HCT116 (cell line): ENCODE data around the gene CIITA. TPM values are rescaled to one million over a fixed set of nuclear protein-coding genes. Genes with fewer than 3 reads are reported as not detected.

Experiments used
- ATAC-seq: fragments of 200-7000 bp; cut with Tn5 transposase; 2 replicates; pipeline ENCODE4 v1.9.1; 2020; ENCODE audit warnings: mild to moderate bottlenecking, moderate library complexity
- BruUV-seq: library from RNA; stranded (reverse); fragments of 400-500 nt; replicated peaks from 2 replicates; lab custom pipeline; 2021; lab: Mats Ljungman, UMichigan
- CTCF ChIA-PET: fragments of 300-600 bp; sonication (Branson Sonifier 250); formaldehyde crosslinking; loops from one replicate; lab custom pipeline; 2021; ENCODE audit warnings: antibody characterized with exemption; lab: Charles Lee
- POLR2A ChIA-PET: fragments of 300-600, 350-600 bp; sonication (Branson Sonifier 250); formaldehyde crosslinking; loops from one replicate; lab custom pipeline; 2021; ENCODE audit warnings: antibody characterized with exemption; lab: Charles Lee
- RAD21 ChIA-PET, 2 experiments: fragments of 300-600 bp; sonication (Branson Sonifier 250); formaldehyde crosslinking; loops; one replicate each; lab custom pipeline; 2023; ENCODE audit warnings: low total read pairs in 2 of 2; ENCODE audit not compliant: uncharacterized antibody in 2 of 2, unreplicated experiment in 2 of 2, low non-redundant PET in 1 of 2; lab: Charles Lee
- DNase-seq: peaks from one replicate; pipeline ENCODE4 v3.0.0-alpha.2; 2010; ENCODE audit warnings: low read depth, low spot score
- H2AFZ ChIP-seq: fragments of 200-600 bp; shearing (Covaris generic), sonication (generic); 2 replicates; pipeline ENCODE4 v1.6.1; 2017; ENCODE audit warnings: low read depth, mixed run types, mixed read lengths, antibody characterized with exemption, low read length; ENCODE audit not compliant: poor library complexity, severe bottlenecking
- H3K27ac ChIP-seq: 2 replicates; pipeline ENCODE4 v1.5.1; 2012; ENCODE audit warnings: low read depth, low read length
- H3K27me3 ChIP-seq: fragments of 200-600 bp; sonication (generic); 2 replicates; pipeline ENCODE4 v1.6.1; 2016; ENCODE audit warnings: mixed run types, low read length, mixed read lengths; ENCODE audit not compliant: insufficient read depth
- H3K36me3 ChIP-seq, 2 experiments: fragments of 200-500 bp in 1 of 2; fragments of 200-600 bp in 1 of 2; sonication (Bioruptor generic) in 1 of 2; sonication (generic) in 1 of 2; 2 replicates each; pipeline versions ENCODE4 v1.5.1 to v1.6.1; 2014 to 2016; ENCODE audit warnings: low read length in 2 of 2, inconsistent platforms in 1 of 2, mixed read lengths in 1 of 2, mixed run types in 1 of 2; ENCODE audit not compliant: insufficient read depth in 2 of 2, control insufficient read depth in 1 of 2
- H3K4me1 ChIP-seq, 2 experiments: fragments of 200-600 bp in 1 of 2; sonication (generic) in 1 of 2; 2 replicates each; pipeline versions ENCODE4 v1.5.1 to v1.6.1; 2012 to 2017; ENCODE audit warnings: low read length in 2 of 2, inconsistent platforms in 1 of 2, mild to moderate bottlenecking in 1 of 2, mixed read lengths in 1 of 2, mixed run types in 1 of 2, moderate library complexity in 1 of 2; ENCODE audit not compliant: insufficient read depth in 2 of 2, control insufficient read depth in 1 of 2
- H3K4me2 ChIP-seq: fragments of 200-600 bp; sonication (generic); 2 replicates; pipeline ENCODE4 v1.6.1; 2017; ENCODE audit warnings: mixed run types, low read length, mixed read lengths
- H3K4me3 ChIP-seq, 2 experiments: fragments of 200-600 bp in 1 of 2; sonication (generic) in 1 of 2; replicated peaks in 1 of 2; 2 replicates each; pipeline ENCODE4 v1.5.1; 2011 to 2016; ENCODE audit warnings: low read length in 2 of 2, control low read depth in 1 of 2, low read depth in 1 of 2, mild to moderate bottlenecking in 1 of 2, mixed read lengths in 1 of 2, mixed run types in 1 of 2
- H3K79me2 ChIP-seq: fragments of 200-600 bp; sonication (generic); 2 replicates; pipeline ENCODE4 v1.6.1; 2017; ENCODE audit warnings: mild to moderate bottlenecking, mixed run types, low read length, moderate library complexity, mixed read lengths; ENCODE audit not compliant: insufficient read depth
- H3K9ac ChIP-seq: fragments of 200-600 bp; sonication (generic); 2 replicates; pipeline ENCODE4 v1.6.1; 2016; ENCODE audit warnings: low read length, mixed read lengths
- H3K9me2 ChIP-seq: fragments of 200-600 bp; sonication (generic), shearing (Covaris generic); 2 replicates; pipeline ENCODE4 v1.6.1; 2017; ENCODE audit warnings: mixed run types, mild to moderate bottlenecking, moderate library complexity; ENCODE audit not compliant: insufficient read depth
- H3K9me3 ChIP-seq, 2 experiments: fragments of 200-500 bp in 1 of 2; fragments of 200-600 bp in 1 of 2; sonication (Bioruptor generic) in 1 of 2; sonication (generic) in 1 of 2; 2 replicates each; pipeline ENCODE4 v1.6.1; 2014 to 2017; ENCODE audit warnings: low read length in 2 of 2, mixed read lengths in 2 of 2, inconsistent platforms in 1 of 2, low read depth in 1 of 2, mild to moderate bottlenecking in 1 of 2, mixed run types in 1 of 2, moderate library complexity in 1 of 2; ENCODE audit not compliant: control insufficient read depth in 1 of 2, insufficient read depth in 1 of 2
- H4K20me1 ChIP-seq: fragments of 200-600 bp; sonication (generic), shearing (Covaris generic); 2 replicates; pipeline ENCODE4 v1.6.1; 2017; ENCODE audit warnings: mixed run types, mild to moderate bottlenecking, moderate library complexity; ENCODE audit not compliant: insufficient read depth
- CBX3 ChIP-seq: IDR thresholded peaks from 2 replicates; pipeline ENCODE4 v1.6.1; 2012; ENCODE audit warnings: low read depth
- CEBPB ChIP-seq: IDR thresholded peaks from 2 replicates; pipeline ENCODE4 v1.6.1; 2012; ENCODE audit warnings: low read depth
- ELF1 ChIP-seq: IDR thresholded peaks from 2 replicates; pipeline ENCODE4 v1.6.1; 2012; ENCODE audit warnings: low read depth, borderline replicate concordance
- EZH2phosphoT487 ChIP-seq: fragments of 200-600 bp; IDR thresholded peaks from 2 replicates; pipeline ENCODE4 v1.6.1; 2018; ENCODE audit warnings: antibody characterized with exemption, borderline replicate concordance
- JUND ChIP-seq: IDR thresholded peaks from 2 replicates; pipeline ENCODE4 v1.6.1; 2012
- POLR2AphosphoS5 ChIP-seq: IDR thresholded peaks from 2 replicates; pipeline ENCODE4 v1.6.1; 2011; ENCODE audit warnings: mild to moderate bottlenecking, low read depth, low read length, moderate library complexity
- RAD21 ChIP-seq: IDR thresholded peaks from 2 replicates; pipeline ENCODE4 v1.6.1; 2012; ENCODE audit warnings: low read depth, mild to moderate bottlenecking
- SIN3A ChIP-seq: IDR thresholded peaks from 2 replicates; pipeline ENCODE4 v1.6.1; 2012; ENCODE audit warnings: low read depth
- SP1 ChIP-seq: IDR thresholded peaks from 2 replicates; pipeline ENCODE4 v1.6.1; 2012; ENCODE audit warnings: low read depth
- ZFX ChIP-seq: fragments of 450-650 bp; IDR thresholded peaks from 2 replicates; pipeline ENCODE4 v1.6.1; 2017
- intact Hi-C: fragments of 100-400 bp; cut with micrococcal nuclease; formaldehyde crosslinking; loops from 2 replicates; pipeline ENCODE4 v1.10.0; 2022
- total RNA-seq: library from RNA; stranded (reverse); gene quantifications from one replicate; pipeline ENCODE4 v1.2.1, GENCODE V29; 2021; ENCODE audit not compliant: unreplicated experiment
- TF ChIP-seq, protein P1 (sequence below), 3 experiments: fragments of 200-600 bp in 1 of 3; sonication (generic) in 1 of 3; IDR thresholded peaks in 2 of 3; conservative IDR thresholded peaks in 1 of 3; 2 replicates each; pipeline ENCODE4 v1.5.1; 2012 to 2017; ENCODE audit warnings: low read depth in 2 of 3, low read length in 2 of 3, antibody characterized with exemption in 1 of 3, borderline replicate concordance in 1 of 3, control low read depth in 1 of 3, mild to moderate bottlenecking in 1 of 3, mixed read lengths in 1 of 3, mixed run types in 1 of 3, moderate library complexity in 1 of 3; ENCODE audit not compliant: insufficient read depth in 1 of 3

The CIITA gene
- total RNA-seq, 1 experiment from 2014 or later, result 0.25 TPM

- no TSS peak for BruUV-seq
- ChIA-PET RAD21 (no interaction called here), POLR2A (no interaction called here), CTCF (interaction anchor here (1.2 kb wide), 1 partner anchor 294 kb away, joined by 3 read pairs; the partner anchor contains the start of gene SOCS1)
- Histone ChIP-seq H4K20me1 (no peaks in the 10 kb centered on the region), H3K9me2 (no peaks in the 10 kb centered on the region), H3K79me2 (peaks cover 2% of the 10 kb centered on the region; the same call in 1 of the 2 replicates), H3K9ac (no peak overlapping the region), H3K27ac (no peak overlapping the region), H3K4me3 (no peak overlapping the region), H3K36me3 (peaks cover 0 to 2% of the 10 kb centered on the region in 2 experiments; a peak in 2 of 4 replicates), H3K27me3 (no peaks in the 10 kb centered on the region), H3K9me3 (no peaks in the 10 kb centered on the region), H2AFZ (no peak overlapping the region), H3K4me1 (peaks cover 8 to 13% of the 10 kb centered on the region in 2 experiments; a peak in 3 of 4 replicates), H3K4me2 (no peak overlapping the region)
- intact Hi-C loops, result loop anchor here (5.0 to 10.0 kb wide), 3 partner anchors 411 to 754 kb away; a partner anchor contains a TSS
- TF ChIP-seq EZH2phosphoT487 (no peak), POLR2AphosphoS5 (no peak), ELF1 (no peak), CBX3 (no peak), SP1 (no peak), SIN3A (no peak), ZFX (no peak), JUND (no peak), CEBPB (no peak)
- no peak for DNase-seq
- no peak for ATAC-seq
These were observed 84.2 kb downstream of the CIITA start for GRCh38 chr16:10961231-10961630.

DNA sequence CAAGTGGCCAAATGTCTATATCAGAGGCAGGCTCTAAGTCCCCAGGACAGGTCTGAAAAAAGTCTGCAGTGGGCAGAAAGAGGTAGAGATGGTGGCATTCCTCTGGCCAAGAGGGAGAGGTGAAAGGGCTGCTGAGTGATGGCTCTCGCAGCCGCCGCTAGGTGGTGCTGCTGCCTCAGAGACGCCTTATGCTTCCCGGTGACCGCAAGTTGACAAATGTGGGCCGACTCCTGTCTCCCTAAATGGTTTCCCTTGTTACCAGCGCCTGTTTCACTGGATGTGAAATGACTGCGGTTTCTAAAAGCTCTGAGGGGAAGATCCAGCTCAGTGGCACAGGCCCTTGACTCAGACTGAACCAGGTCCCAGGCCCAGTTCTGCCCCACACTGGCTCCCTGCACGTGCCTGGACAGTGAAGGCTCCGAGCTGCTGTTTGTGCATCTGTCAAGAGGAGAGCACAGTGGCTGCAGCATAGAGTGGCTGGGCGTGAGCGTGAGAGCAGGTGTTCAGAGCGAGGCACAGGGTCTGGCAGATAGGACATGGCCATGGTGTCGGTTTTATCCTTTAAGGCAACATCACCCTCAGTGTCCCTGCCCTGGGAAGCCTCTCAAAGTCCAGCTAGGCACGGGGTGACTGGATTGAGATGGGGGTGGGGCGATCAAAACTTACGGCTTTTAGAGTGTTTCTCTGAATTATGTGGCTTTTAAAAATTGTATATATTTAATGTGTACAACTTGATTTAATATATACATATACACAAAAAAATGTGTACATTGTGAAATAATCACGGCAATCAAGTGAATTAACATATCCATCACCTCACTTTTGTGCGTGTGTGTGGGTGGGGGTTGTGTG is 87.3 kb downstream of the CIITA start:
- no peak overlapping the region for H2AFZ ChIP-seq
- H3K9ac ChIP-seq, result no peak overlapping the region
- 0 out of 2 replicates have a peak overlapping the region, but pooled peaks have one; percentile 20 for H3K4me2 ChIP-seq
- TF ChIP-seq, protein P1, sequence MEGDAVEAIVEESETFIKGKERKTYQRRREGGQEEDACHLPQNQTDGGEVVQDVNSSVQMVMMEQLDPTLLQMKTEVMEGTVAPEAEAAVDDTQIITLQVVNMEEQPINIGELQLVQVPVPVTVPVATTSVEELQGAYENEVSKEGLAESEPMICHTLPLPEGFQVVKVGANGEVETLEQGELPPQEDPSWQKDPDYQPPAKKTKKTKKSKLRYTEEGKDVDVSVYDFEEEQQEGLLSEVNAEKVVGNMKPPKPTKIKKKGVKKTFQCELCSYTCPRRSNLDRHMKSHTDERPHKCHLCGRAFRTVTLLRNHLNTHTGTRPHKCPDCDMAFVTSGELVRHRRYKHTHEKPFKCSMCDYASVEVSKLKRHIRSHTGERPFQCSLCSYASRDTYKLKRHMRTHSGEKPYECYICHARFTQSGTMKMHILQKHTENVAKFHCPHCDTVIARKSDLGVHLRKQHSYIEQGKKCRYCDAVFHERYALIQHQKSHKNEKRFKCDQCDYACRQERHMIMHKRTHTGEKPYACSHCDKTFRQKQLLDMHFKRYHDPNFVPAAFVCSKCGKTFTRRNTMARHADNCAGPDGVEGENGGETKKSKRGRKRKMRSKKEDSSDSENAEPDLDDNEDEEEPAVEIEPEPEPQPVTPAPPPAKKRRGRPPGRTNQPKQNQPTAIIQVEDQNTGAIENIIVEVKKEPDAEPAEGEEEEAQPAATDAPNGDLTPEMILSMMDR (IDR thresholded peaks at IDR 0.05 in 2 of 3, conservative IDR thresholded peaks at IDR 0.05 in 1 of 3; ENCODE audit: borderline replicate concordance in 1 of 3, insufficient read depth in 1 of 3, low read depth in 2 of 3, low read length in 2 of 3), result peak; percentile 76 to 96 (median 96)
- TF ChIP-seq RAD21 (peak; percentile 92), SIN3A (no peak), ELF1 (no peak)
- H3K27me3 ChIP-seq, result no peaks in the 10 kb centered on the region
- peaks cover 0 to 3% of the 10 kb centered on the region in 2 experiments; a peak in 1 of 4 replicates for H3K4me1 ChIP-seq
- ChIA-PET POLR2A (interaction anchor here (2.9 kb wide), 1 partner anchor 292 kb away, joined by 11 read pairs; the partner anchor contains the start of gene SOCS1), RAD21 (interaction anchor here (0.5 to 1.0 kb wide), 3 partner anchors 41 to 292 kb away, joined by 3 to 5 read pairs (median 3); partner anchors contain the start of gene SOCS1 (in 2 of the 2)), CTCF (interaction anchor here (0.6 to 4.0 kb wide), 6 partner anchors 131 to 753 kb away, joined by 3 to 32 read pairs (median 4); partner anchors contain the start of gene SOCS1)
- DNase-seq, result peak; percentile 32
- no TSS peak for BruUV-seq
- H3K4me3 ChIP-seq, result no peak overlapping the region
- H3K27ac ChIP-seq, result no peak overlapping the region
- peak; percentile 96 for ATAC-seq
- H4K20me1 ChIP-seq, result no peaks in the 10 kb centered on the region
- no peaks in the 10 kb centered on the region for H3K79me2 ChIP-seq
- H3K9me2 ChIP-seq, result no peaks in the 10 kb centered on the region
- intact Hi-C loops, result loop anchor here (2.0 to 10.0 kb wide), 4 partner anchors 408 to 751 kb away; a partner anchor contains a TSS
- H3K36me3 ChIP-seq, result peaks cover 0 to 2% of the 10 kb centered on the region in 2 experiments; a peak in 2 of 4 replicates
- no peaks in the 10 kb centered on the region for H3K9me3 ChIP-seq
